WTC11 (cell line): ENCODE data around the gene SMURF1. TPM values are rescaled to one million over a fixed set of nuclear protein-coding genes. Genes with fewer than 3 reads are reported as not detected.

Experiments used
- ATAC-seq: fragments of 200-7000 bp; cut with Tn5 transposase; 2 replicates; pipeline ENCODE4 v1.10.0; 2021; ENCODE audit warnings: mild to moderate bottlenecking, moderate library complexity
- CTCF ChIA-PET: fragments of 300-600 bp; sonication (Branson Sonifier 250); formaldehyde crosslinking; loops from one replicate; lab custom pipeline; 2021; ENCODE audit warnings: antibody characterized with exemption; lab: Charles Lee
- POLR2A ChIA-PET: fragments of 350-600 bp; sonication (Branson Sonifier 250); formaldehyde crosslinking; loops from one replicate; lab custom pipeline; 2021; ENCODE audit warnings: antibody characterized with exemption; lab: Charles Lee
- DNase-seq: peaks from one replicate; pipeline ENCODE4 v3.0.0; 2021; ENCODE audit warnings: low spot score
- H3K27ac Mint-ChIP-seq: 2 replicates; pipeline ENCODE4 v1.8.0; 2021; ENCODE audit warnings: mixed read lengths
- H3K27me3 Mint-ChIP-seq: 2 replicates; pipeline ENCODE4 v1.8.0; 2021; ENCODE audit warnings: low read depth, mild to moderate bottlenecking, moderate library complexity, mixed read lengths
- H3K36me3 Mint-ChIP-seq: 2 replicates; pipeline ENCODE4 v1.8.0; 2021; ENCODE audit warnings: mixed read lengths
- H3K4me1 Mint-ChIP-seq: 2 replicates; pipeline ENCODE4 v1.8.0; 2022; ENCODE audit warnings: mixed read lengths
- H3K4me3 Mint-ChIP-seq: 2 replicates; pipeline ENCODE4 v1.8.0; 2021; ENCODE audit warnings: mild to moderate bottlenecking, moderate library complexity, mixed read lengths
- H3K9me3 Mint-ChIP-seq: 2 replicates; pipeline ENCODE4 v1.8.0; 2021; ENCODE audit warnings: mixed read lengths
- CBFB ChIP-seq: sonication (generic); formaldehyde crosslinking; IDR thresholded peaks from 2 replicates; pipeline ENCODE4 v1.8.1; 2022; ENCODE audit warnings: mild to moderate bottlenecking, low read depth, missing genetic modification reagents
- E2F4 ChIP-seq: sonication (generic); formaldehyde crosslinking; IDR thresholded peaks from 2 replicates; pipeline ENCODE4 v1.8.1; 2022; ENCODE audit warnings: low read depth, mild to moderate bottlenecking, moderate library complexity, missing genetic modification reagents, borderline replicate concordance
- EMX1 ChIP-seq: fragments of 250-450 bp; sonication (Bioruptor Pico); IDR thresholded peaks from 2 replicates; pipeline ENCODE4 v1.8.0; 2021; ENCODE audit warnings: mild to moderate bottlenecking
- GRHL2 ChIP-seq: fragments of 250-450 bp; sonication (Bioruptor Pico); IDR thresholded peaks from 2 replicates; pipeline ENCODE4 v1.8.0; 2022; ENCODE audit warnings: mild to moderate bottlenecking, moderate library complexity; ENCODE audit not compliant: insufficient replicate concordance, severe bottlenecking
- GTF2I ChIP-seq: fragments of 250-450 bp; sonication (Bioruptor Pico); conservative IDR thresholded peaks from 2 replicates; pipeline ENCODE4 v1.4.0; 2021; ENCODE audit warnings: mild to moderate bottlenecking
- HMGA2 ChIP-seq: fragments of 250-450 bp; sonication (Bioruptor Pico); IDR thresholded peaks from 2 replicates; pipeline ENCODE4 v1.4.0; 2021; ENCODE audit warnings: mild to moderate bottlenecking, moderate library complexity
- JUN ChIP-seq: sonication (generic); formaldehyde crosslinking; IDR thresholded peaks from 2 replicates; pipeline ENCODE4 v1.8.0; 2023; ENCODE audit warnings: mild to moderate bottlenecking, missing genetic modification reagents
- MAX ChIP-seq: sonication (generic); formaldehyde crosslinking; IDR thresholded peaks from 2 replicates; pipeline ENCODE4 v1.8.0; 2022; ENCODE audit warnings: mild to moderate bottlenecking, missing genetic modification reagents
- NR3C1 ChIP-seq: sonication (generic); formaldehyde crosslinking; conservative IDR thresholded peaks from 2 replicates; pipeline ENCODE4 v1.8.1; 2023; ENCODE audit warnings: low read depth, mild to moderate bottlenecking, missing genetic modification reagents
- PRRX2 ChIP-seq: fragments of 250-450 bp; sonication (Bioruptor Pico); IDR thresholded peaks from 2 replicates; pipeline ENCODE4 v1.8.0; 2021; ENCODE audit warnings: mild to moderate bottlenecking
- RELA ChIP-seq: sonication (generic); formaldehyde crosslinking; IDR thresholded peaks from 2 replicates; pipeline ENCODE4 v1.8.1; 2022; ENCODE audit warnings: missing genetic modification reagents, mild to moderate bottlenecking, borderline replicate concordance
- SOX15 ChIP-seq: fragments of 250-450 bp; sonication (Bioruptor Pico); IDR thresholded peaks from 2 replicates; pipeline ENCODE4 v1.9.0; 2021; ENCODE audit warnings: mild to moderate bottlenecking
- TP53 ChIP-seq: sonication (generic); formaldehyde crosslinking; IDR thresholded peaks from 2 replicates; pipeline ENCODE4 v1.8.1; 2023; ENCODE audit warnings: mild to moderate bottlenecking, missing genetic modification reagents
- ZNF423 ChIP-seq: fragments of 250-450 bp; sonication (Bioruptor Pico); IDR thresholded peaks from 2 replicates; pipeline ENCODE4 v2.1.2; 2022; ENCODE audit warnings: mild to moderate bottlenecking, moderate library complexity
- total RNA-seq: library from RNA; stranded (reverse); gene quantifications from 3 replicates; pipeline ENCODE4 v1.2.3, GENCODE V29; 2021
- TF ChIP-seq, protein P1 (sequence below): sonication (generic); formaldehyde crosslinking; IDR thresholded peaks from 2 replicates; pipeline ENCODE4 v1.8.0; 2022; ENCODE audit warnings: missing genetic modification reagents
- TF ChIP-seq, protein P2 (sequence below): sonication (generic); formaldehyde crosslinking; IDR thresholded peaks from 2 replicates; pipeline ENCODE4 v1.8.0; 2023; ENCODE audit warnings: missing genetic modification reagents
- TF ChIP-seq, protein P3 (sequence below): sonication (generic); formaldehyde crosslinking; IDR thresholded peaks from 2 replicates; pipeline ENCODE4 v1.8.0; 2023; ENCODE audit warnings: missing genetic modification reagents, mild to moderate bottlenecking, borderline replicate concordance
- TF ChIP-seq, protein P4 (sequence below): fragments of 250-450 bp; sonication (Bioruptor Pico); IDR thresholded peaks from 2 replicates; pipeline ENCODE4 v1.9.0; 2021; ENCODE audit warnings: moderate library complexity, mild to moderate bottlenecking, inconsistent platforms, borderline replicate concordance

The SMURF1 gene
- total RNA-seq, 1 experiment from 2014 or later, result 23.2 TPM

DNA sequence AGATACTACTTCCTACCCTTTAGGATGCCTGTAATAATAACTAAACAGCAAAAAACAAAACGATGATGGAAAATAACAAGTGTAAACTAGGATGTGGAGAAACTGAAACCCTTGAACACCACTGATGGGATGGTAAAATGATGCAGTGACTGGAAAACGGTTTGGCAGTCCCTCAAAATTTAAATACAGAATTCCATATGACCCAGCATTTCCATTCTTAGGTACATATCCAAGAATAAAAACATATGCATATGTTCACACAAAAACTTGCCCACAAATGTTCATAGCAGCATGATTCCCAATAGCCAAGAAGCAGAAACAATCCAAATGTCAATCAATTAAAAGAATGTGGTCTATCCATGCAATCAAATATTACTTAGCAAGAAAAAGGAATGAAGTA is 25.8 kb downstream of the SMURF1 start:
- TF ChIP-seq ZNF423 (CRISPR knock-in tag), result no peak
- no peak for TF ChIP-seq RELA
- TF ChIP-seq MAX (CRISPR knock-in tag), result no peak
- TF ChIP-seq, protein P1, sequence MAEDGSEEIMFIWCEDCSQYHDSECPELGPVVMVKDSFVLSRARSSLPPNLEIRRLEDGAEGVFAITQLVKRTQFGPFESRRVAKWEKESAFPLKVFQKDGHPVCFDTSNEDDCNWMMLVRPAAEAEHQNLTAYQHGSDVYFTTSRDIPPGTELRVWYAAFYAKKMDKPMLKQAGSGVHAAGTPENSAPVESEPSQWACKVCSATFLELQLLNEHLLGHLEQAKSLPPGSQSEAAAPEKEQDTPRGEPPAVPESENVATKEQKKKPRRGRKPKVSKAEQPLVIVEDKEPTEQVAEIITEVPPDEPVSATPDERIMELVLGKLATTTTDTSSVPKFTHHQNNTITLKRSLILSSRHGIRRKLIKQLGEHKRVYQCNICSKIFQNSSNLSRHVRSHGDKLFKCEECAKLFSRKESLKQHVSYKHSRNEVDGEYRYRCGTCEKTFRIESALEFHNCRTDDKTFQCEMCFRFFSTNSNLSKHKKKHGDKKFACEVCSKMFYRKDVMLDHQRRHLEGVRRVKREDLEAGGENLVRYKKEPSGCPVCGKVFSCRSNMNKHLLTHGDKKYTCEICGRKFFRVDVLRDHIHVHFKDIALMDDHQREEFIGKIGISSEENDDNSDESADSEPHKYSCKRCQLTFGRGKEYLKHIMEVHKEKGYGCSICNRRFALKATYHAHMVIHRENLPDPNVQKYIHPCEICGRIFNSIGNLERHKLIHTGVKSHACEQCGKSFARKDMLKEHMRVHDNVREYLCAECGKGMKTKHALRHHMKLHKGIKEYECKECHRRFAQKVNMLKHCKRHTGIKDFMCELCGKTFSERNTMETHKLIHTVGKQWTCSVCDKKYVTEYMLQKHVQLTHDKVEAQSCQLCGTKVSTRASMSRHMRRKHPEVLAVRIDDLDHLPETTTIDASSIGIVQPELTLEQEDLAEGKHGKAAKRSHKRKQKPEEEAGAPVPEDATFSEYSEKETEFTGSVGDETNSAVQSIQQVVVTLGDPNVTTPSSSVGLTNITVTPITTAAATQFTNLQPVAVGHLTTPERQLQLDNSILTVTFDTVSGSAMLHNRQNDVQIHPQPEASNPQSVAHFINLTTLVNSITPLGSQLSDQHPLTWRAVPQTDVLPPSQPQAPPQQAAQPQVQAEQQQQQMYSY (CRISPR knock-in tag), result no peak
- TF ChIP-seq, protein P2, sequence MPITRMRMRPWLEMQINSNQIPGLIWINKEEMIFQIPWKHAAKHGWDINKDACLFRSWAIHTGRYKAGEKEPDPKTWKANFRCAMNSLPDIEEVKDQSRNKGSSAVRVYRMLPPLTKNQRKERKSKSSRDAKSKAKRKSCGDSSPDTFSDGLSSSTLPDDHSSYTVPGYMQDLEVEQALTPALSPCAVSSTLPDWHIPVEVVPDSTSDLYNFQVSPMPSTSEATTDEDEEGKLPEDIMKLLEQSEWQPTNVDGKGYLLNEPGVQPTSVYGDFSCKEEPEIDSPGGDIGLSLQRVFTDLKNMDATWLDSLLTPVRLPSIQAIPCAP (CRISPR knock-in tag), result no peak
- no peak for TF ChIP-seq E2F4 (CRISPR knock-in tag)
- CTCF ChIA-PET, result no interaction called here
- no peak for DNase-seq
- no peaks in the 10 kb centered on the region for H3K27me3 Mint-ChIP-seq
- ATAC-seq, result no peak
- H3K27ac Mint-ChIP-seq, result no peak overlapping the region
- no peak overlapping the region for H3K4me3 Mint-ChIP-seq
- peaks cover 9% of the 10 kb centered on the region for H3K4me1 Mint-ChIP-seq
- peaks cover 27% of the 10 kb centered on the region for H3K9me3 Mint-ChIP-seq
- POLR2A ChIA-PET, result no interaction called here
- H3K36me3 Mint-ChIP-seq, result peaks cover 9% of the 10 kb centered on the region

DNA sequence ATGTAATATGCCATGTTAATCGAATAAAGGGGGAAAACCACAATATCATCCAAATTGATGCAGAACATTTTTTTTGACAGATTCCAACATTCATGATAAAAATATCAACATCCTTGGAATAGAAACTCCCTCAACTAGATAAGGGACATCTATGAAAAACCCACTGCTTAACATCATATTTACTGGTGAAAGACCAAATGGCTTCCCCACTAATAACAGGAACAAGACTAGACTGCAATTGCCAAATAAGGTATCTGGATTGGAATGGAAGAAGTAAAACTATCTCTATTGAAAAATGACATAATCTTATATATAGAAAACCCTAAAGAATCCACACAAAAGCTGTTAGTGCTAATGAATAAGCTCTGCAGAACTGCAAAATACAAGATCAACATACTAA is 27.8 kb downstream of the SMURF1 start:
- ATAC-seq, result no peak
- peaks cover 27% of the 10 kb centered on the region for H3K9me3 Mint-ChIP-seq
- POLR2A ChIA-PET, result no interaction called here
- H3K4me1 Mint-ChIP-seq, result peaks cover 21% of the 10 kb centered on the region
- no peak overlapping the region for H3K27ac Mint-ChIP-seq
- TF ChIP-seq, protein P3, sequence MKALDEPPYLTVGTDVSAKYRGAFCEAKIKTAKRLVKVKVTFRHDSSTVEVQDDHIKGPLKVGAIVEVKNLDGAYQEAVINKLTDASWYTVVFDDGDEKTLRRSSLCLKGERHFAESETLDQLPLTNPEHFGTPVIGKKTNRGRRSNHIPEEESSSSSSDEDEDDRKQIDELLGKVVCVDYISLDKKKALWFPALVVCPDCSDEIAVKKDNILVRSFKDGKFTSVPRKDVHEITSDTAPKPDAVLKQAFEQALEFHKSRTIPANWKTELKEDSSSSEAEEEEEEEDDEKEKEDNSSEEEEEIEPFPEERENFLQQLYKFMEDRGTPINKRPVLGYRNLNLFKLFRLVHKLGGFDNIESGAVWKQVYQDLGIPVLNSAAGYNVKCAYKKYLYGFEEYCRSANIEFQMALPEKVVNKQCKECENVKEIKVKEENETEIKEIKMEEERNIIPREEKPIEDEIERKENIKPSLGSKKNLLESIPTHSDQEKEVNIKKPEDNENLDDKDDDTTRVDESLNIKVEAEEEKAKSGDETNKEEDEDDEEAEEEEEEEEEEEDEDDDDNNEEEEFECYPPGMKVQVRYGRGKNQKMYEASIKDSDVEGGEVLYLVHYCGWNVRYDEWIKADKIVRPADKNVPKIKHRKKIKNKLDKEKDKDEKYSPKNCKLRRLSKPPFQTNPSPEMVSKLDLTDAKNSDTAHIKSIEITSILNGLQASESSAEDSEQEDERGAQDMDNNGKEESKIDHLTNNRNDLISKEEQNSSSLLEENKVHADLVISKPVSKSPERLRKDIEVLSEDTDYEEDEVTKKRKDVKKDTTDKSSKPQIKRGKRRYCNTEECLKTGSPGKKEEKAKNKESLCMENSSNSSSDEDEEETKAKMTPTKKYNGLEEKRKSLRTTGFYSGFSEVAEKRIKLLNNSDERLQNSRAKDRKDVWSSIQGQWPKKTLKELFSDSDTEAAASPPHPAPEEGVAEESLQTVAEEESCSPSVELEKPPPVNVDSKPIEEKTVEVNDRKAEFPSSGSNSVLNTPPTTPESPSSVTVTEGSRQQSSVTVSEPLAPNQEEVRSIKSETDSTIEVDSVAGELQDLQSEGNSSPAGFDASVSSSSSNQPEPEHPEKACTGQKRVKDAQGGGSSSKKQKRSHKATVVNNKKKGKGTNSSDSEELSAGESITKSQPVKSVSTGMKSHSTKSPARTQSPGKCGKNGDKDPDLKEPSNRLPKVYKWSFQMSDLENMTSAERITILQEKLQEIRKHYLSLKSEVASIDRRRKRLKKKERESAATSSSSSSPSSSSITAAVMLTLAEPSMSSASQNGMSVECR (CRISPR knock-in tag), result no peak
- no peak for TF ChIP-seq HMGA2 (CRISPR knock-in tag)
- no peak for TF ChIP-seq SOX15 (CRISPR knock-in tag)
- no peak for TF ChIP-seq JUN (CRISPR knock-in tag)
- no peak for TF ChIP-seq PRRX2 (CRISPR knock-in tag)
- no peak for TF ChIP-seq NR3C1 (CRISPR knock-in tag)
- TF ChIP-seq MAX (CRISPR knock-in tag), result no peak
- no peak for TF ChIP-seq GTF2I (CRISPR knock-in tag)
- no peak for TF ChIP-seq TP53 (CRISPR knock-in tag)
- TF ChIP-seq, protein P4, sequence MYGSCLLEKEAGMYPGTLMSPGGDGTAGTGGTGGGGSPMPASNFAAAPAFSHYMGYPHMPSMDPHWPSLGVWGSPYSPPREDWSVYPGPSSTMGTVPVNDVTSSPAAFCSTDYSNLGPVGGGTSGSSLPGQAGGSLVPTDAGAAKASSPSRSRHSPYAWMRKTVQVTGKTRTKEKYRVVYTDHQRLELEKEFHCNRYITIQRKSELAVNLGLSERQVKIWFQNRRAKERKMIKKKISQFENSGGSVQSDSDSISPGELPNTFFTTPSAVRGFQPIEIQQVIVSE (CRISPR knock-in tag), result no peak
- no peak for TF ChIP-seq E2F4 (CRISPR knock-in tag)
- TF ChIP-seq CBFB (CRISPR knock-in tag), result no peak
- no peak for TF ChIP-seq GRHL2
- no peak for TF ChIP-seq EMX1 (CRISPR knock-in tag)
- H3K27me3 Mint-ChIP-seq, result no peaks in the 10 kb centered on the region
- DNase-seq, result no peak
- no peak overlapping the region for H3K4me3 Mint-ChIP-seq
- H3K36me3 Mint-ChIP-seq, result peaks cover 9% of the 10 kb centered on the region
- CTCF ChIA-PET, result no interaction called here
